HG03159 (cell line): ENCODE data around the gene ZSCAN9.

Source experiments
- ATAC-seq: cut with Tn5 transposase; IDR thresholded peaks from one replicate; pipeline ENCODE4 v1.9.1; 2021; ENCODE audit warnings: mild to moderate bottlenecking, moderate library complexity; ENCODE audit not compliant: unreplicated experiment

Gene ZSCAN9

GRCh38 chr6:28266563-28266961 lies 41.5 kb downstream of the ZSCAN9 start:
- ATAC-seq: no peak

DNA sequence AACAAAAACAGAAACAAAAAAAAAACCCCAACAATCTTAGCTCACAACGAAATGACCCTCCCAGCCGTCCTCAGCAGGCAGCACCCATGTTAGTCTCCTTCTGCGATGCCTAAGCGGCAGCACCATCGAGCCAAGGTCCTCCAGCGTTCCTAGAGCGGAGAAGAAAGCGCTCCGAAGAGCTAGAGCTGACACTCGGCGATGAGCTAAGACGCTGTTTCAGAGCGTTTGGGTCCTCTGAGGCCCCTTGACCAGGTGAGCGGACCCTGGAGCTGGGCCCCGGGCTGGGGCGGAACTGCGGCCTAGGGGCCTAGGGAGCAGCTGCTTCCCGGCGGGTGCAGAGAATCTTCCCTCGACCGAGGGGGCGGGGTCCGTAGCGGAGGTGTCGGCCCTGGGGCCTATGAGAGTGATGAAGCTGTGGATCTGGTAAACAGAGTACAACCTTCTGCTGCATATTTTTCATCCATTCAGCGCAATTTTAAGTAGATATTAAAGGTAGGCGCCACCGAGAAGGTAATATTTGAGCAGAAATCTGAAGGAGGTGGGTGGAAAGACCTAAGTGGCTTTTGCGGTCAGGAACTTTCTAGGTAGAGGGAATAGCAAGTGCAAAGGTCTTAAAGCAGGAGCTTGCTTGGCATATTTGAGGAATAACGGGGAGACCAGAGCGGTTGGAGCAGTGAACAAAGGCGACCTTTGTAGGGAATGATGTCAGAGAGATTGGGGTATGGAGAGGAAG lies 42.1 kb downstream of the ZSCAN9 start, which contains the start of gene ZSCAN26:
TSS of gene ZSCAN26 (plus strand) at position 182 of the 733 bp plus-strand sequence. CDS start 4,777 bp downstream, outside the sequence.
- peak; percentile 92 for ATAC-seq

DNA sequence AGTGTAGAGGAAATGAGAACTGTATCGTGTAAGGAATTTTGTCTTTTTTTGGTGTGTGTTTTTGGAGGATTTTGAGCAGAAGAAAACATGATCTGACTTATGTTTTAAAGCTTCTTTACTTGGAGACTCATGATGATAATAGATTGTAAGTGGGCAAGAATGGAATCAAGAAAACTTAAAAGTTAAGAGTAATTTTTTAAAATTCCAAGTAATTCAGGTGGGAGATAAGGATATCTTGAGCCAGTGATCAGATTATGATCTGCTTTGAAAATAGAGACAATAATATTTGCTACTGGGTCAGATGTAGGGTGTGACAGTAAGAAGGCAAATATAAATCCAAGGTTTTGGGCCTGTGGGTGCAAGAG lies 42.6 kb downstream of the ZSCAN9 start:
- ATAC-seq: no peak

GRCh38 chr6:28269492-28269891 lies 44.4 kb downstream of the ZSCAN9 start:
- no peak for ATAC-seq

- ATAC-seq: no peak
Measured at GRCh38 chr6:28274888-28275287, 49.8 kb downstream of the ZSCAN9 start.

- ATAC-seq: no peak
Measured at GRCh38 chr6:28277746-28278145, 52.7 kb downstream of the ZSCAN9 start.

DNA sequence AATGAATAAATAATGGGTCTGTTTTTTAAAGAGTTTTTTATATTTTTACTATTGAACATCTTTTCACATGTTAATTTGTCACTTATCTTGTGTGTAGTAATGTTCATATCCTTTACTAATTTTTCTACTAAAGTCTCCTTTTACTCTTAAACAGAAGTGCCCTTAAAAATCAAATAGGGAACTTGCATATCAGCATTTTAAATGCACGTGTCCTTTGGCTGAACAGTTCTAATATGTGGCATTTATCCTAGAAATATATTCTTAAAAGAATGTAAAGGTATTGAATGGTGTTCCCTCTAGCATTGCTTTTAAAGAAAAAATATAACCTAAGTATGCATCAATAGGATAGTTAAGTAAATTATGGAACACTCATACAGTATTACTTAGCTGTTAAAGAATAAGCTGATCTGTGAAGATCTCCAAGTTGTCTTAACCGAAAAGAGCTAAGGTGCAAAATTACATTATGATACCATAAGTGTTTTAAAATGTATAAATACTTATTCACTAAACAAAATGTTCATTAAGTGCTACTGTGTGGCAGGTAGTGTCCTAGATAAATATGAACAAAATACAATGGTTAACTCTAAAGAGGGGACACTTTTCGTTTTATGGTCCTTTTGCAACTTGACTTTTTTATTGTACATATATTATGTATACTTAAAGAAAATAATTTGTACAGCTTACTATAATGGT lies 55.7 kb downstream of the ZSCAN9 start:
- ATAC-seq: no peak

GRCh38 chr6:28281288-28282064 lies 56.4 kb downstream of the ZSCAN9 start, which contains the start of gene PGBD1:
TSS of gene PGBD1 (plus strand) at chr6:28281572. CDS start at chr6:28283814, 2,242 bp downstream.
- peak; percentile 70 for ATAC-seq

- ATAC-seq: no peak
Measured at GRCh38 chr6:28282926-28283325, 57.9 kb downstream of the ZSCAN9 start.
